Measurements from ENCODE around the gene SEC14L1.

GRCh38 chr17:77116371-77116860, 24.4 kb upstream of the SEC14L1 start:
- TF ChIP-seq EP300 (IDR thresholded peaks at IDR 0.05) (no peak), POLR2A (IDR thresholded peaks at IDR 0.05) (no peak)
